Subcutaneous adipose tissue (tissue), 4 donors: ENCODE measurements around the gene TSSK2. TPM values are rescaled to one million over a fixed set of nuclear protein-coding genes. Genes with fewer than 3 reads are reported as not detected.

Experiments used
- CTCF ChIP-seq: fragments of 450-650 bp; IDR thresholded peaks from one replicate; pipeline ENCODE4 v1.5.1; 2016; ENCODE audit warnings: low read depth, mild to moderate bottlenecking, control low read depth, antibody characterized with exemption, moderate library complexity
- total RNA-seq, 4 donors: library from RNA; depleted of rRNA; stranded (reverse); fragments of >200 nt; gene quantifications; one replicate each; pipeline ENCODE4 v1.1.0, GENCODE V29; 2016

TSSK2 gene
- total RNA-seq, 4 donors from 2014 or later = not detected

GRCh38 chr22:19122143-19122751, 8.9 kb upstream of the TSSK2 start, which contains the start of gene DGCR2:
TSS of gene DGCR2 (minus strand) at chr22:19122412. CDS start at chr22:19122206, 206 bp downstream.
- no peak for TF ChIP-seq CTCF

GRCh38 chr22:19122752-19123492, 8.2 kb upstream of the TSSK2 start:
- no peak for TF ChIP-seq CTCF

GRCh38 chr22:19123936-19124335, 7.2 kb upstream of the TSSK2 start:
- no peak for TF ChIP-seq CTCF

GRCh38 chr22:19124377-19124776, 6.7 kb upstream of the TSSK2 start:
- no peak for TF ChIP-seq CTCF

GRCh38 chr22:19125011-19125410, 6.1 kb upstream of the TSSK2 start:
- TF ChIP-seq CTCF = no peak

- no peak for TF ChIP-seq CTCF
Measured at GRCh38 chr22:19125474-19126308, 5.4 kb upstream of the TSSK2 start.
